Esophagus muscularis mucosa (tissue), 4 donors: ENCODE results near the gene NELL1. TPM values are rescaled to one million over a fixed set of nuclear protein-coding genes. Genes with fewer than 3 reads are reported as not detected.

ENCODE experiments used
- DNase-seq: peaks from one replicate; pipeline ENCODE4 v3.0.0-alpha.2; 2017; ENCODE audit errors: extremely low spot score
- H3K27ac ChIP-seq, 4 donors: fragments of 200-600 bp; sonication (generic); replicated peaks in 1 of 4; 1 replicate in 3 of 4; 2 replicates in 1 of 4; pipeline ENCODE4 v1.5.1; 2016 to 2019; ENCODE audit warnings: mild to moderate bottlenecking in 1 of 4
- H3K27me3 ChIP-seq, 4 donors: fragments of 200-600 bp; sonication (generic); one replicate each; pipeline versions ENCODE4 v1.5.1 to v1.6.0; 2016 to 2019
- H3K36me3 ChIP-seq, 4 donors: fragments of 200-600 bp; sonication (generic); one replicate each; pipeline ENCODE4 v1.5.1; 2016 to 2019
- H3K4me1 ChIP-seq, 4 donors: fragments of 200-600 bp; sonication (generic); one replicate each; pipeline ENCODE4 v1.5.1; 2016 to 2019
- H3K4me3 ChIP-seq, 4 donors: fragments of 200-600 bp; sonication (generic); 1 replicate in 2 of 4; 2 replicates in 2 of 4; pipeline ENCODE4 v1.5.1; 2016 to 2019; ENCODE audit warnings: mild to moderate bottlenecking in 4 of 4, moderate library complexity in 1 of 4
- H3K9me3 ChIP-seq, 4 donors: fragments of 200-600 bp; sonication (generic); 1 replicate in 3 of 4; 2 replicates in 1 of 4; pipeline ENCODE4 v1.5.1; 2016 to 2019
- EP300 ChIP-seq: sonication (generic); formaldehyde crosslinking; IDR thresholded peaks from one replicate; pipeline ENCODE4 v1.6.1; 2017; ENCODE audit warnings: antibody characterized with exemption
- POLR2A ChIP-seq: fragments of 450-650 bp; IDR thresholded peaks from one replicate; pipeline ENCODE4 v1.6.1; 2017; ENCODE audit warnings: antibody characterized with exemption, moderate library complexity, mild to moderate bottlenecking, low read depth
- POLR2AphosphoS5 ChIP-seq, 2 donors: sonication (generic); formaldehyde crosslinking; IDR thresholded peaks; one replicate each; pipeline ENCODE4 v1.6.1; 2017; ENCODE audit warnings: antibody characterized with exemption in 2 of 2
- WGBS: methylation state at CpG from one replicate; pipeline ENCODE4 v1.1.5; 2018; 5-methylcytosine and 5-hydroxymethylcytosine counted together
- intact Hi-C: fragments of 100-400 bp; cut with DNase I; formaldehyde crosslinking; loops from one replicate; pipeline ENCODE4 v1.15.1; 2023
- total RNA-seq, 4 donors: library from RNA; depleted of rRNA; stranded (reverse); fragments of >200 nt; gene quantifications; one replicate each; pipeline versions ENCODE4 v1.1.0 to v1.2.1, GENCODE V29; 2016
- TF ChIP-seq, protein P1 (sequence below), 3 experiments: fragments of 200-600 bp in 2 of 3; fragments of 450-650 bp in 1 of 3; sonication (generic) in 2 of 3; IDR thresholded peaks; one replicate each; pipeline ENCODE4 v1.5.1; 2017 to 2019; ENCODE audit warnings: antibody characterized with exemption in 3 of 3, mild to moderate bottlenecking in 2 of 3, moderate library complexity in 1 of 3

Gene NELL1
- total RNA-seq, 4 donors from 2014 or later = 0.65 to 2.7 (median 0.90) TPM

DNA sequence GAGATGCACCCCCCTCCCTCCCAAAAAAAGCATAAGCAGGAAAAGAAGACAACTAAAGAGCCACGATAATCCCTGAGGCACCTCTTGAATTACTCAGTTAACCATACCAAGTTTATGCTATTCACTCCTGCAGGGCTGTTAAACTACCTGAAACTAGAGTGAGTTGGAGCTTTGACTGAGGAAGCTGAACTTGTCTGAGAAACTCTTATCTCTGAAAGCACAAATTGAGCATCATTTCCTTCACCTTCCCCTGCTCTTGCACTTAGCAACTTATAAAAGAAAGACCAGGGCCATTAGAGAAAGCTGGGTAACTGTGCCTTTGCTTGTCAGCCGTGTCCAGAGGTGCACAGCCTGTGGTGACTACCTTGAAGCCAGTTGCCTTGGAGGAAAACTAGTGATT lies 745.6 kb downstream of the NELL1 start:
- no peaks in the 10 kb centered on the region for H3K9me3 ChIP-seq
- H3K36me3 ChIP-seq = no peaks in the 10 kb centered on the region
- WGBS = 56% methylated on average over 2 of the region's 2 CpGs
- no peak overlapping the region for H3K27ac ChIP-seq
- H3K4me1 ChIP-seq = no peaks in the 10 kb centered on the region
- no peak overlapping the region for H3K4me3 ChIP-seq
- intact Hi-C loops = no loop called here
- no peak for DNase-seq
- TF ChIP-seq POLR2AphosphoS5 (IDR thresholded peaks at IDR 0.05) (no peak), POLR2A (no peak), EP300 (no peak)
- TF ChIP-seq, protein P1, sequence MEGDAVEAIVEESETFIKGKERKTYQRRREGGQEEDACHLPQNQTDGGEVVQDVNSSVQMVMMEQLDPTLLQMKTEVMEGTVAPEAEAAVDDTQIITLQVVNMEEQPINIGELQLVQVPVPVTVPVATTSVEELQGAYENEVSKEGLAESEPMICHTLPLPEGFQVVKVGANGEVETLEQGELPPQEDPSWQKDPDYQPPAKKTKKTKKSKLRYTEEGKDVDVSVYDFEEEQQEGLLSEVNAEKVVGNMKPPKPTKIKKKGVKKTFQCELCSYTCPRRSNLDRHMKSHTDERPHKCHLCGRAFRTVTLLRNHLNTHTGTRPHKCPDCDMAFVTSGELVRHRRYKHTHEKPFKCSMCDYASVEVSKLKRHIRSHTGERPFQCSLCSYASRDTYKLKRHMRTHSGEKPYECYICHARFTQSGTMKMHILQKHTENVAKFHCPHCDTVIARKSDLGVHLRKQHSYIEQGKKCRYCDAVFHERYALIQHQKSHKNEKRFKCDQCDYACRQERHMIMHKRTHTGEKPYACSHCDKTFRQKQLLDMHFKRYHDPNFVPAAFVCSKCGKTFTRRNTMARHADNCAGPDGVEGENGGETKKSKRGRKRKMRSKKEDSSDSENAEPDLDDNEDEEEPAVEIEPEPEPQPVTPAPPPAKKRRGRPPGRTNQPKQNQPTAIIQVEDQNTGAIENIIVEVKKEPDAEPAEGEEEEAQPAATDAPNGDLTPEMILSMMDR (IDR thresholded peaks at IDR 0.05) = no peak
- H3K27me3 ChIP-seq = no peaks in the 10 kb centered on the region

DNA sequence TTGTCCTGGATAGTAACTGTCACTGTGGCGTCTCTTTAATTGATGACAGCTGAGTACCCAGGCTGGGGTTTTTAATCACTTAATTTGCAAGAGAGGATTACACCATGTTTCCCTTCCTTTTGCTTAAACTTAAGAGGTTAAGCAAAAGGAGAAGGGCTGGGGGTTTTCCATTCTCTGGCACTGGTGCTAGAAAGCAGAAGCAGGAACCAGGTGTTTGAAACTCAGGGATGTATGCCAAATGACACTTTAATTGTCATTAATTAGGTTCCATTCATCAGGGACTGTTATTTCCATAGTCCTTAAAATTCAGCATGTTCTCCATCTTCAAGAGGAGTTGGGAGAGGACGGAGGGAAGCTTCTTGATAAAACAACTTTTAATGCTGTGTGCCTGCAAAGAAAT lies 746.2 kb downstream of the NELL1 start:
- Histone ChIP-seq H3K27me3 (no peaks in the 10 kb centered on the region), H3K4me1 (no peaks in the 10 kb centered on the region), H3K27ac (no peak overlapping the region), H3K9me3 (no peaks in the 10 kb centered on the region), H3K36me3 (no peaks in the 10 kb centered on the region), H3K4me3 (no peak overlapping the region)
- 43% methylated on average over 2 of the region's 2 CpGs for WGBS
- TF ChIP-seq POLR2A (no peak), POLR2AphosphoS5 (IDR thresholded peaks at IDR 0.05) (no peak), EP300 (no peak)
- TF ChIP-seq, protein P1 (IDR thresholded peaks at IDR 0.05) = no peak
- DNase-seq = no peak
- intact Hi-C loops = no loop called here

DNA sequence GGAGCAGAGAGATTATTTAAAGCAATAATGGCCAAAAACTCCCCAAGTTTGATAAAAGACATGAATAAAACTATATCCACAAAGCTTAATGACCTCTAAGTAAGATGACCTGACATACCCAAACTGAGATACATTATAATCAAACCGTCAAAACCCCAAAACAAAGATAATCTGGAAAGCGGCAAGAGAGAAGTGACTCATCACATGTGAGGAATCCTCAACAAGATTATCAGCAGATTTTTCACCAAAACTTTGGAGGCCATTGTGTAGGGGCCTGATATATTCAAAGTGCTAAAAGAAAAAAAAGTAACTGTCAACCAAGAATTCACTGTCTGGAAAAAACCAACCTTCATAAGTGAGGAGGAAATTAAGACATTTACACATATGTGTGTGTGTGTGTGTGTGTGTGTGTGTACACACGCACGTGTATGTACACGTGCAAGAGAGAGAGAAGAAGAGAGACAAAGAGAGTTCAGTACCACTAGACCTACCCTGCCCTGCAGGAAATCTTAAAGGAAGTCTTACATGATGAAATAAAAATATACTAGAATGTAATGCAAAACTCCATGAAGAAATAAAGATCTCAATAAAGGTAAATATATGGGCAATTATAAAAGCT lies 752.4 kb downstream of the NELL1 start:
- Histone ChIP-seq H3K4me3 (no peak overlapping the region), H3K4me1 (no peaks in the 10 kb centered on the region), H3K36me3 (no peaks in the 10 kb centered on the region), H3K9me3 (no peaks in the 10 kb centered on the region), H3K27ac (no peak overlapping the region), H3K27me3 (no peaks in the 10 kb centered on the region)
- TF ChIP-seq EP300 (no peak), POLR2AphosphoS5 (IDR thresholded peaks at IDR 0.05) (no peak), POLR2A (no peak)
- TF ChIP-seq, protein P1 (IDR thresholded peaks at IDR 0.05) = no peak
- intact Hi-C loops = no loop called here
- 75% methylated on average over 5 of the region's 5 CpGs for WGBS
- DNase-seq = no peak

DNA sequence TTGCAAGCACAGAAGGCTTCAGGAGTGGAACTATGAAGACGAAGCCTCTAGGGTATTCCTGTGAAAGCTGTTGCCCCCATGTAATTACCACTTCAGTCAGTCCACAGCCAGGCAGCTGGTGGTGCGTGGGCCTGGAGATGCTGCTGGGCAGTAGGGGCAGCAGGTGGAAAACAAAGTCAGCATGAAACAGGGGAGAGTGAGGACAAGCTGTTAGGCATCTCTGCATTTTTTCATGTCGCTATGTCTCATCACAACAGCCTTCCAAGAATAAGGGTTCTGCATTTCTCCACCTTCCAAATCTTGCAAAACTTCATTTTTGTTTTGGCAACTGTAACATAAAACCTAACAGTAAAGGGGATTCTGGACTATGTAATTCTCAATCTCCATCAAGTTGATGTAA lies 757.5 kb downstream of the NELL1 start:
- no peaks in the 10 kb centered on the region for H3K36me3 ChIP-seq
- no peak for DNase-seq
- WGBS = 70% methylated on average over 3 of the region's 3 CpGs

More for the DNA sequence above, 757.5 kb downstream of the NELL1 start:
- Histone ChIP-seq H3K4me3 (no peak overlapping the region), H3K27me3 (no peaks in the 10 kb centered on the region), H3K27ac (no peak overlapping the region), H3K4me1 (no peaks in the 10 kb centered on the region), H3K9me3 (no peaks in the 10 kb centered on the region)
- TF ChIP-seq POLR2AphosphoS5 (IDR thresholded peaks at IDR 0.05) (no peak), EP300 (no peak), POLR2A (no peak)
- TF ChIP-seq, protein P1 (IDR thresholded peaks at IDR 0.05) = no peak
- intact Hi-C loops = no loop called here
